Tibial artery (tissue), 4 donors: ENCODE results near the gene LRRC8D.

Experiments used
- DNase-seq, 2 donors: peaks; one replicate each; pipeline ENCODE4 v3.0.0-alpha.2; 2019
- H3K27ac ChIP-seq, 2 donors: fragments of 200-600 bp; sonication (generic) in 1 of 2; 1 replicate in 1 of 2; 2 replicates in 1 of 2; pipeline ENCODE4 v1.5.1; 2018 to 2019; ENCODE audit warnings: mild to moderate bottlenecking in 1 of 2
- H3K27me3 ChIP-seq, 2 donors: fragments of 200-600 bp; sonication (generic) in 1 of 2; one replicate each; pipeline versions ENCODE4 v1.5.1 to v1.6.0; 2016 to 2019
- H3K36me3 ChIP-seq, 3 donors: fragments of 200-600 bp; sonication (generic) in 2 of 3; one replicate each; pipeline ENCODE4 v1.5.1; 2016 to 2019; ENCODE audit warnings: mild to moderate bottlenecking in 2 of 3
- H3K4me1 ChIP-seq, 4 donors: fragments of 200-600 bp; sonication (generic) in 2 of 4; 1 replicate in 3 of 4; 2 replicates in 1 of 4; pipeline ENCODE4 v1.5.1; 2016 to 2019
- H3K4me3 ChIP-seq, 2 donors: fragments of 200-600 bp; sonication (generic) in 1 of 2; 1 replicate in 1 of 2; 2 replicates in 1 of 2; pipeline ENCODE4 v1.5.1; 2018 to 2019; ENCODE audit warnings: mild to moderate bottlenecking in 2 of 2
- H3K9me3 ChIP-seq, 3 donors: fragments of 200-600 bp; sonication (generic) in 1 of 3; one replicate each; pipeline ENCODE4 v1.5.1; 2016 to 2019
- CTCF ChIP-seq, 2 experiments: fragments of 200-600 bp in 1 of 2; fragments of 450-650 bp in 1 of 2; IDR thresholded peaks; one replicate each; pipeline ENCODE4 v1.5.1; 2017 to 2019; ENCODE audit warnings: antibody characterized with exemption in 2 of 2, mild to moderate bottlenecking in 1 of 2, moderate library complexity in 1 of 2
- intact Hi-C: fragments of 100-400 bp; cut with DNase I; formaldehyde crosslinking; loops from one replicate; pipeline ENCODE4 v1.15.0; 2023; ENCODE audit warnings: low total_unique reads

Gene LRRC8D

GRCh38 chr1:89883030-89883379 is 62.2 kb downstream of the LRRC8D start:
- no peak for TF ChIP-seq CTCF (IDR thresholded peaks at IDR 0.05)
- intact Hi-C loops, result no loop called here
- H3K9me3 ChIP-seq, result no peaks in the 10 kb centered on the region
- no peaks in the 10 kb centered on the region for H3K27me3 ChIP-seq
- H3K27ac ChIP-seq, result no peak overlapping the region
- H3K4me3 ChIP-seq, result no peak overlapping the region
- DNase-seq, result no peak
- no peaks in the 10 kb centered on the region for H3K4me1 ChIP-seq
- H3K36me3 ChIP-seq, result no peaks in the 10 kb centered on the region

DNA sequence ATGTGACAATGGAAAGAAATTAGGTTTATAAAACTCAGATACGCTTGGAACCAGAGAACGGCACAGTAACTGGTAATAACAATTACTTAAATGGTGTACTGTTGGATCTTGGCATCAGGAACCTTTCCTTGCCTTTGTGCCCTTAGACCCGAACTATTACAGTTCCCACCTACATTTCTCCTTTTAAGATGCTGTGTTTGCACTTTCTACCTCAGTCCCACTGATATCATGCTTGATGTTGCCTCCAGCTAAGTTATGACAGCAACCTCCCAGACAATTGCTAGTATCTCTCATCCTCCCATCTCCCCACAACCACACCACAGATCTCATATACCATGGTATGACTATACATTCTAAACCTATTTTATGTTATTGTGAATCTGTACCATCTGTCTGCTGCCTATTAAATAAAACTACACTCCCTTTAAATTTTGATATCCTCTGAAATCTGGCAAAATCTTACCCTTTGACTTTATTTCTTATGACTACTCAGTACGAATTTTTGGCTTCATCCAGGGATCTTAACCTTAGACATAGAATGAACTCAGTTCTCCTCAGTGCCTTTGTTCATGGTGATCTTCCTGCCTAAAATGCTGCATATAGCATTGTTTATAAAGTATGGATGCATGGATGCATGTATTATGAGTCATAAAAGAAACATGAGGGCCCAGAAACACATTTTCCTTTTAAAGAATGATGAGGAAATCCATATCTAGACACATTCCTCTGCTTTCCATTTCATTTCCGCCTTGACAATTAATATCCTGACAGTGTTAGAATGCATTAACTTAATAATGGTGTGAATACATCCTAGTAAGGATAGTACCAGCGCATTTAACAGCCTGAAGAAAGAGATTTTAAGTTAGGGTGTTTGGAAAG is 64.1 kb downstream of the LRRC8D start:
- no peaks in the 10 kb centered on the region for H3K36me3 ChIP-seq
- H3K27ac ChIP-seq, result no peak overlapping the region
- DNase-seq, result no peak
- H3K9me3 ChIP-seq, result no peaks in the 10 kb centered on the region
- H3K27me3 ChIP-seq, result no peaks in the 10 kb centered on the region
- TF ChIP-seq CTCF (IDR thresholded peaks at IDR 0.05), result no peak
- H3K4me1 ChIP-seq, result no peaks in the 10 kb centered on the region
- H3K4me3 ChIP-seq, result no peak overlapping the region
- intact Hi-C loops, result no loop called here

DNA sequence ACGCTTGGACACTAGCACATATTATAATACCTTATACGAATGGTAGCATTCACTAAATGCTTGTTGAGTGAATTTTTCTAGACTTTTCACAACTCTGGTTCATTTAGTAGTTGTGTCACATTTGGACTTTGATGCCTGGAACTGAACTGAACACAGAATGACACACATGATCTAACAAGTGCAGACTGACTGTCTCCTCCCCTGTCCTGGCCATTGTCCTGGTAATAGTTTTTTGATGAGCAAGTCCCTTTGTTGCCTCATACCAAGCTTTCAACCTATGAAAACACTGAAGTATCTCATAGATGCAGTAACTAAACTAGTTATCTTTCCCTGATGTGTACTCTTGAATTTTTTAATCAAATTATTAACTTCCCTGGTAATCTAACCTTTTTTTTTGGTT is 66.4 kb downstream of the LRRC8D start:
- no peak for DNase-seq
- Histone ChIP-seq H3K4me1 (no peaks in the 10 kb centered on the region), H3K27me3 (no peaks in the 10 kb centered on the region), H3K9me3 (no peaks in the 10 kb centered on the region), H3K36me3 (no peaks in the 10 kb centered on the region), H3K4me3 (no peak overlapping the region), H3K27ac (no peak overlapping the region)
- no peak for TF ChIP-seq CTCF (IDR thresholded peaks at IDR 0.05)
- intact Hi-C loops, result no loop called here

DNA sequence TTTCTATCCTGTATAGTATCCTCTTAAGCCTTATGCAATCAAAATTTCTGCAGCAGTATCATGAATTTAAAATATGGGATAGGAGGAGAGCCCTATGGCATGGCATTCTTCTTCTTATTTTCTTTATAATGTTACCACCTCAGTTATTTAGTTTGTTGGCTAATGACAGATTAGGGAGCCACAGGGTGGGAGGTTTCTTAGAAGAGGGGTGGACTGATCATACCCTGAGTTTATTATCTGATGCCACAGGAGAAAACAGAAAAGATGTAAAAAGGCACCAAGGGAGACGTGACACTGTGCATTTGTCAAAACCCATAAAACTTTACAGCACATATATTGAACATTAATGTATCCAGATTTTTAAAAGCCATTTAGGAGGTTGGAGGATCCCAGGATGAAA is 66.9 kb downstream of the LRRC8D start:
- intact Hi-C loops, result no loop called here
- no peak for DNase-seq
- Histone ChIP-seq H3K27ac (no peak overlapping the region), H3K4me3 (no peak overlapping the region), H3K9me3 (no peaks in the 10 kb centered on the region), H3K27me3 (no peaks in the 10 kb centered on the region), H3K36me3 (no peaks in the 10 kb centered on the region), H3K4me1 (no peaks in the 10 kb centered on the region)
- no peak for TF ChIP-seq CTCF (IDR thresholded peaks at IDR 0.05)

DNA sequence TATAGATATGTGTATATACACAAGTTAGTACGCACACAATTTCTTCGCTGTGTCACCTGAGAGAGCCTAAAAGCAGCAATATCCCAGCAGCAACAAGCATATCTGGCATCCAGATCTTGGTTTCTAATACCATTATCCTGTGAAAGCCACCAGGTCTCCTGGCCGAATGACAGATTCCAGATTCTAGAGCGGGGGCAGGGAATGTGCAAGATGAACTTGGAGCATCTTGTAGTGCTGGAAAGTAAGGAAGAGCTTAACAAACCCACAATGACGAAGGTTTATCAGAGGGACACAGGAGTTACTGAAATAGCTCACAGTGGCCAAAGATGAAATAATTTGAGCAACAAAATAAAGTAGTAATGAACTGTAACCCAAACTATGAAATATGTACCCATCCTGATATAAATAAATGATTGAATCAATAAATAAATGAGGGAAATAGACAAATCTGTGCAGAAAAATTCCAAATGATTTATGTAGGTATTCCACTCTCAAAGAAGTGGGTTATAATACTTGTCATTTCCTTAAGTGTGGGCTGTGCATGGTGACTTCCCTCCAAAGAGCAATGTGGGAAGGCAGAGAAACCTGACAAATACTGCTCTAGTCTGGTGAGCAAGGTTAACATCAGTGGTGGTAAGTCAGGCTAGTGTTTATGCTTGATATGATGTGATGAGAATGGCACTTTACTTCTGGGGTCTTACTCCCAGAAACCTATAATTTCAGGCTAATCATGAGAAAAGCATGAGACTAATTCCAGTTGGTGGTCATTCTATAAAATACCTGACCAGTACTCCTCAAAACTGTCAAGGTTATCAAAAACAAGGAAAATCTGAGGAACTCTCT is 67.9 kb downstream of the LRRC8D start:
- no peak overlapping the region for H3K4me3 ChIP-seq
- H3K36me3 ChIP-seq, result no peaks in the 10 kb centered on the region
- no peak for DNase-seq
- no peaks in the 10 kb centered on the region for H3K4me1 ChIP-seq
- intact Hi-C loops, result no loop called here
- no peak overlapping the region for H3K27ac ChIP-seq
- no peaks in the 10 kb centered on the region for H3K9me3 ChIP-seq
- H3K27me3 ChIP-seq, result no peaks in the 10 kb centered on the region
- no peak for TF ChIP-seq CTCF (IDR thresholded peaks at IDR 0.05)
